A549 (cell line): ENCODE measurements around the gene FOXJ3. TPM values are rescaled to one million over a fixed set of nuclear protein-coding genes. Genes with fewer than 3 reads are reported as not detected.

ENCODE experiments used
- ATAC-seq, 2 experiments: fragments of 200-7000 bp in 1 of 2; fragments of >200 bp in 1 of 2; cut with Nextera tagmentation in 1 of 2; cut with Tn5 transposase in 1 of 2; 3 replicates each; pipeline versions ENCODE4 v1.8.0 to v1.9.1; 2018 to 2020; ENCODE audit warnings: mild to moderate bottlenecking in 1 of 2, moderate library complexity in 1 of 2
- CTCF ChIA-PET: fragments of 300-600 bp; sonication (Branson Sonifier 250); formaldehyde crosslinking; extraction: SDS; loops from one replicate; lab custom pipeline; 2021; ENCODE audit warnings: antibody characterized with exemption, inconsistent platforms; lab: Yijun Ruan, JAX
- POLR2A ChIA-PET: fragments of 350-600 bp; formaldehyde crosslinking; extraction: SDS; loops from one replicate; lab custom pipeline; 2021; ENCODE audit warnings: antibody characterized with exemption, inconsistent platforms; lab: Yijun Ruan, JAX
- DNase-seq, 2 experiments: peaks; one replicate each; pipeline versions ENCODE4 v3.0.0 to v3.0.0-alpha.2; 2011 to 2016; ENCODE audit warnings: low read depth in 1 of 2, low spot score in 1 of 2
- FAIRE-seq: peaks from 2 replicates; lab custom pipeline; 2011; peaks lifted over from hg19 to GRCh38; lab: Jason Lieb, UNC
- H3K27ac ChIP-seq, 2 experiments: fragments of >200 bp; sonication (Bioruptor Twin); formaldehyde crosslinking; 3 replicates each; pipeline ENCODE4 v1.5.1; 2016 to 2017
- H3K4me1 ChIP-seq: fragments of >200 bp; sonication (Bioruptor Twin); formaldehyde crosslinking; 3 replicates; pipeline ENCODE4 v1.6.1; 2016
- H3K4me2 ChIP-seq: fragments of >200 bp; sonication (Bioruptor Twin); formaldehyde crosslinking; 3 replicates; pipeline ENCODE4 v1.6.1; 2016
- H3K4me3 ChIP-seq: fragments of >200 bp; sonication (Bioruptor Twin); formaldehyde crosslinking; 3 replicates; pipeline ENCODE4 v1.5.1; 2016
- H3K9me3 ChIP-seq: fragments of >200 bp; sonication (Bioruptor Twin); formaldehyde crosslinking; 3 replicates; pipeline ENCODE4 v1.6.1; 2016
- CBX2 ChIP-seq: fragments of 200-600 bp; sonication (generic); IDR thresholded peaks from 2 replicates; pipeline ENCODE4 v1.6.1; 2016; ENCODE audit warnings: low read depth, mild to moderate bottlenecking, borderline replicate concordance
- CEBPB ChIP-seq, 2 experiments: fragments of >200 bp in 1 of 2; sonication (Bioruptor Twin) in 1 of 2; formaldehyde crosslinking in 1 of 2; IDR thresholded peaks; 2 replicates each; pipeline ENCODE4 v1.6.1; 2012 to 2016
- CHD4 ChIP-seq: fragments of 200-600 bp; sonication (generic); IDR thresholded peaks from 2 replicates; pipeline ENCODE4 v1.6.1; 2016; ENCODE audit warnings: antibody characterized with exemption, mild to moderate bottlenecking, borderline replicate concordance
- CTCF ChIP-seq: fragments of >200 bp; sonication (Bioruptor Twin); formaldehyde crosslinking; IDR thresholded peaks from 3 replicates; pipeline ENCODE4 v1.5.1; 2016
- E2F6 ChIP-seq: IDR thresholded peaks from 2 replicates; pipeline ENCODE4 v1.6.1; 2012; ENCODE audit warnings: low read depth, borderline replicate concordance
- EHF ChIP-seq: fragments of 250-450 bp; sonication (Bioruptor Pico); IDR thresholded peaks from 2 replicates; pipeline ENCODE4 v1.5.0; 2020; ENCODE audit warnings: mild to moderate bottlenecking
- EP300 ChIP-seq, 2 experiments: fragments of >200 bp; sonication (Bioruptor Twin); formaldehyde crosslinking; IDR thresholded peaks; 2 replicates in 1 of 2; 3 replicates in 1 of 2; pipeline ENCODE4 v1.6.1; 2016 to 2017
- FOSB ChIP-seq: fragments of 250-450 bp; sonication (Bioruptor Pico); IDR thresholded peaks from 2 replicates; pipeline ENCODE4 v1.5.0; 2020; ENCODE audit warnings: mild to moderate bottlenecking, moderate library complexity
- FOSL2 ChIP-seq, 2 experiments: fragments of 450-650 bp in 1 of 2; fragments of >200 bp in 1 of 2; sonication (Bioruptor Twin) in 1 of 2; formaldehyde crosslinking; IDR thresholded peaks; 2 replicates each; pipeline versions ENCODE4 v1.5.0 to v1.6.1; 2016 to 2020; ENCODE audit warnings: mild to moderate bottlenecking in 1 of 2, moderate library complexity in 1 of 2
- JUNB ChIP-seq: fragments of >200 bp; sonication (Bioruptor Twin); formaldehyde crosslinking; IDR thresholded peaks from 2 replicates; pipeline ENCODE4 v1.6.1; 2016
- MAFK ChIP-seq: fragments of 450-650 bp; IDR thresholded peaks from 2 replicates; pipeline ENCODE4 v1.6.1; 2014; ENCODE audit not compliant: partially characterized antibody
- MAZ ChIP-seq: fragments of 150-350 bp; IDR thresholded peaks from 2 replicates; pipeline ENCODE4 v1.6.1; 2014; ENCODE audit warnings: antibody characterized with exemption, low read depth, low read length, borderline replicate concordance
- NPAS2 ChIP-seq: fragments of 250-450 bp; sonication (Bioruptor Pico); IDR thresholded peaks from 2 replicates; pipeline ENCODE4 v1.8.0; 2022; ENCODE audit warnings: mild to moderate bottlenecking, moderate library complexity, borderline replicate concordance
- POLR2AphosphoS2 ChIP-seq: conservative IDR thresholded peaks from 2 replicates; pipeline ENCODE4 v1.6.1; 2012; ENCODE audit warnings: low read length, improper control_type of control experiment, inconsistent platforms
- RCOR1 ChIP-seq: fragments of 150-350 bp; IDR thresholded peaks from 2 replicates; pipeline ENCODE4 v1.6.1; 2014; ENCODE audit warnings: antibody characterized with exemption, low read length, low read depth
- SMC3 ChIP-seq: fragments of >200 bp; sonication (Bioruptor Twin); formaldehyde crosslinking; IDR thresholded peaks from 3 replicates; pipeline ENCODE4 v1.6.1; 2018; ENCODE audit warnings: inconsistent platforms
- TFCP2L1 ChIP-seq: fragments of 250-450 bp; sonication (Bioruptor Pico); IDR thresholded peaks from 2 replicates; pipeline ENCODE4 v1.5.0; 2021; ENCODE audit warnings: mild to moderate bottlenecking
- TP53 ChIP-seq: fragments of 250-450 bp; sonication (Bioruptor Pico); IDR thresholded peaks from 2 replicates; pipeline ENCODE4 v1.5.0; 2021; ENCODE audit warnings: mild to moderate bottlenecking, moderate library complexity
- ZC3H11A ChIP-seq: fragments of 450-650 bp; IDR thresholded peaks from 2 replicates; pipeline ENCODE4 v1.6.1; 2014; ENCODE audit warnings: antibody characterized with exemption, mild to moderate bottlenecking
- WGBS: methylation state at CpG from one replicate; pipeline ENCODE4 v1.1.6; 2017; ENCODE audit errors: missing lambda C conversion rate; 5-methylcytosine and 5-hydroxymethylcytosine counted together
- polyA plus RNA-seq, 4 experiments: library from polyadenylated mRNA; depleted of rRNA in 3 of 4; stranded (reverse); fragments of >200 nt; fragmentation: RNase III in 1 of 4; extraction: RNeasy Plus Mini Kit Qiagen cat#74134 plus additional on column Dnase treatment in 1 of 4; gene quantifications; 2 replicates in 3 of 4; 3 replicates in 1 of 4; pipeline ENCODE4 v1.2.3, GENCODE V29; 2011 to 2017
- TF ChIP-seq, protein P1 (sequence below): fragments of 250-450 bp; sonication (Bioruptor Pico); IDR thresholded peaks from 2 replicates; pipeline ENCODE4 v1.5.0; 2021; ENCODE audit warnings: mild to moderate bottlenecking, moderate library complexity, borderline replicate concordance
- TF ChIP-seq, protein P2 (sequence below): fragments of 250-450 bp; sonication (Bioruptor Pico); IDR thresholded peaks from 2 replicates; pipeline ENCODE4 v1.5.0; 2020; ENCODE audit warnings: low read depth, mild to moderate bottlenecking, moderate library complexity
- TF ChIP-seq, protein P3 (sequence below): fragments of 200-600 bp; sonication (generic); IDR thresholded peaks from 2 replicates; pipeline ENCODE4 v1.6.1; 2016; ENCODE audit warnings: antibody characterized with exemption, mild to moderate bottlenecking, moderate library complexity
- TF ChIP-seq, protein P4 (sequence below): IDR thresholded peaks from 2 replicates; pipeline ENCODE4 v1.6.1; 2012
- TF ChIP-seq, protein P5 (sequence below): IDR thresholded peaks from 2 replicates; pipeline ENCODE4 v1.6.1; 2012

FOXJ3 gene
- polyA plus RNA-seq, 2 of the 4 experiments (the other 2 are of a cell fraction): 16.8 to 45.0 TPM

GRCh38 chr1:42128499-42128898, 206.5 kb downstream of the FOXJ3 start:
- Histone ChIP-seq H3K27ac (no peak overlapping the region), H3K4me2 (no peak overlapping the region), H3K9me3 (no peaks in the 10 kb centered on the region), H3K4me3 (no peak overlapping the region), H3K4me1 (no peaks in the 10 kb centered on the region)
- ChIA-PET CTCF (interaction anchor here (1.3 kb wide), 1 partner anchor 554 kb away, joined by 3 read pairs; no protein-coding TSS in a partner anchor), POLR2A (no interaction called here)
- ATAC-seq (no peak), FAIRE-seq (no peak), DNase-seq (no peak)
- 36% methylated on average over 2 of the region's 2 CpGs for WGBS
- TF ChIP-seq POLR2AphosphoS2 (no peak), NPAS2 (no peak), TP53 (no peak), SMC3 (no peak), CHD4 (no peak), MAFK (no peak)
- TF ChIP-seq, protein P1, sequence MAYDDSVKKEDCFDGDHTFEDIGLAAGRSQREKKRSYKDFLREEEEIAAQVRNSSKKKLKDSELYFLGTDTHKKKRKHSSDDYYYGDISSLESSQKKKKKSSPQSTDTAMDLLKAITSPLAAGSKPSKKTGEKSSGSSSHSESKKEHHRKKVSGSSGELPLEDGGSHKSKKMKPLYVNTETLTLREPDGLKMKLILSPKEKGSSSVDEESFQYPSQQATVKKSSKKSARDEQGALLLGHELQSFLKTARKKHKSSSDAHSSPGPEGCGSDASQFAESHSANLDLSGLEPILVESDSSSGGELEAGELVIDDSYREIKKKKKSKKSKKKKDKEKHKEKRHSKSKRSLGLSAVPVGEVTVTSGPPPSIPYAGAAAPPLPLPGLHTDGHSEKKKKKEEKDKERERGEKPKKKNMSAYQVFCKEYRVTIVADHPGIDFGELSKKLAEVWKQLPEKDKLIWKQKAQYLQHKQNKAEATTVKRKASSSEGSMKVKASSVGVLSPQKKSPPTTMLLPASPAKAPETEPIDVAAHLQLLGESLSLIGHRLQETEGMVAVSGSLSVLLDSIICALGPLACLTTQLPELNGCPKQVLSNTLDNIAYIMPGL: no peak

- Histone ChIP-seq H3K4me2 (no peak overlapping the region), H3K4me1 (no peaks in the 10 kb centered on the region), H3K9me3 (no peaks in the 10 kb centered on the region), H3K4me3 (no peak overlapping the region), H3K27ac (no peak overlapping the region)
- ChIA-PET CTCF (interaction anchor here (1.3 kb wide), 1 partner anchor 553 kb away, joined by 3 read pairs; no protein-coding TSS in a partner anchor), POLR2A (no interaction called here)
- no peak for ATAC-seq
- 56% methylated on average over 6 of the region's 6 CpGs for WGBS
- no peak for DNase-seq
- no peak for TF ChIP-seq TFCP2L1 (CRISPR knock-in tag)
- TF ChIP-seq CBX2: no peak
- no peak for TF ChIP-seq MAZ
- TF ChIP-seq, protein P2, sequence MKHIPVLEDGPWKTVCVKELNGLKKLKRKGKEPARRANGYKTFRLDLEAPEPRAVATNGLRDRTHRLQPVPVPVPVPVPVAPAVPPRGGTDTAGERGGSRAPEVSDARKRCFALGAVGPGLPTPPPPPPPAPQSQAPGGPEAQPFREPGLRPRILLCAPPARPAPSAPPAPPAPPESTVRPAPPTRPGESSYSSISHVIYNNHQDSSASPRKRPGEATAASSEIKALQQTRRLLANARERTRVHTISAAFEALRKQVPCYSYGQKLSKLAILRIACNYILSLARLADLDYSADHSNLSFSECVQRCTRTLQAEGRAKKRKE (CRISPR knock-in tag): no peak
- TF ChIP-seq, protein P3, sequence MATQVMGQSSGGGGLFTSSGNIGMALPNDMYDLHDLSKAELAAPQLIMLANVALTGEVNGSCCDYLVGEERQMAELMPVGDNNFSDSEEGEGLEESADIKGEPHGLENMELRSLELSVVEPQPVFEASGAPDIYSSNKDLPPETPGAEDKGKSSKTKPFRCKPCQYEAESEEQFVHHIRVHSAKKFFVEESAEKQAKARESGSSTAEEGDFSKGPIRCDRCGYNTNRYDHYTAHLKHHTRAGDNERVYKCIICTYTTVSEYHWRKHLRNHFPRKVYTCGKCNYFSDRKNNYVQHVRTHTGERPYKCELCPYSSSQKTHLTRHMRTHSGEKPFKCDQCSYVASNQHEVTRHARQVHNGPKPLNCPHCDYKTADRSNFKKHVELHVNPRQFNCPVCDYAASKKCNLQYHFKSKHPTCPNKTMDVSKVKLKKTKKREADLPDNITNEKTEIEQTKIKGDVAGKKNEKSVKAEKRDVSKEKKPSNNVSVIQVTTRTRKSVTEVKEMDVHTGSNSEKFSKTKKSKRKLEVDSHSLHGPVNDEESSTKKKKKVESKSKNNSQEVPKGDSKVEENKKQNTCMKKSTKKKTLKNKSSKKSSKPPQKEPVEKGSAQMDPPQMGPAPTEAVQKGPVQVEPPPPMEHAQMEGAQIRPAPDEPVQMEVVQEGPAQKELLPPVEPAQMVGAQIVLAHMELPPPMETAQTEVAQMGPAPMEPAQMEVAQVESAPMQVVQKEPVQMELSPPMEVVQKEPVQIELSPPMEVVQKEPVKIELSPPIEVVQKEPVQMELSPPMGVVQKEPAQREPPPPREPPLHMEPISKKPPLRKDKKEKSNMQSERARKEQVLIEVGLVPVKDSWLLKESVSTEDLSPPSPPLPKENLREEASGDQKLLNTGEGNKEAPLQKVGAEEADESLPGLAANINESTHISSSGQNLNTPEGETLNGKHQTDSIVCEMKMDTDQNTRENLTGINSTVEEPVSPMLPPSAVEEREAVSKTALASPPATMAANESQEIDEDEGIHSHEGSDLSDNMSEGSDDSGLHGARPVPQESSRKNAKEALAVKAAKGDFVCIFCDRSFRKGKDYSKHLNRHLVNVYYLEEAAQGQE: no peak
- TF ChIP-seq FOSL2 (IDR thresholded peaks at IDR 0.05): no peak
- TF ChIP-seq FOSL2 (CRISPR knock-in tag; IDR thresholded peaks at IDR 0.05): no peak
- TF ChIP-seq SMC3: no peak
- no peak for TF ChIP-seq POLR2AphosphoS2
- no peak for TF ChIP-seq EP300 (IDR thresholded peaks at IDR 0.05)
- no peak for TF ChIP-seq ZC3H11A
- no peak for TF ChIP-seq RCOR1
- TF ChIP-seq CTCF: no peak
- TF ChIP-seq, protein P4, sequence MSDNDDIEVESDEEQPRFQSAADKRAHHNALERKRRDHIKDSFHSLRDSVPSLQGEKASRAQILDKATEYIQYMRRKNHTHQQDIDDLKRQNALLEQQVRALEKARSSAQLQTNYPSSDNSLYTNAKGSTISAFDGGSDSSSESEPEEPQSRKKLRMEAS: no peak
- TF ChIP-seq EHF (CRISPR knock-in tag): no peak
- TF ChIP-seq JUNB: no peak
- TF ChIP-seq, protein P5, sequence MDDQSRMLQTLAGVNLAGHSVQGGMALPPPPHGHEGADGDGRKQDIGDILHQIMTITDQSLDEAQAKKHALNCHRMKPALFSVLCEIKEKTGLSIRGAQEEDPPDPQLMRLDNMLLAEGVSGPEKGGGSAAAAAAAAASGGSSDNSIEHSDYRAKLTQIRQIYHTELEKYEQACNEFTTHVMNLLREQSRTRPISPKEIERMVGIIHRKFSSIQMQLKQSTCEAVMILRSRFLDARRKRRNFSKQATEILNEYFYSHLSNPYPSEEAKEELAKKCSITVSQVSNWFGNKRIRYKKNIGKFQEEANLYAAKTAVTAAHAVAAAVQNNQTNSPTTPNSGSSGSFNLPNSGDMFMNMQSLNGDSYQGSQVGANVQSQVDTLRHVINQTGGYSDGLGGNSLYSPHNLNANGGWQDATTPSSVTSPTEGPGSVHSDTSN: no peak
- TF ChIP-seq E2F6: no peak
- no peak for TF ChIP-seq CEBPB (IDR thresholded peaks at IDR 0.05)
- TF ChIP-seq FOSB: no peak
- no peak for FAIRE-seq
These were observed 207.3 kb downstream of the FOXJ3 start for GRCh38 chr1:42127767-42128166.
